Heart left ventricle (tissue), 16 donors: ENCODE measurements around the gene NUP210. TPM values are rescaled to one million over a fixed set of nuclear protein-coding genes. Genes with fewer than 3 reads are reported as not detected.

Source experiments
- ATAC-seq, 4 donors: fragments of 200-7000 bp; cut with Tn5 transposase; one replicate each; pipeline ENCODE4 v1.9.1; 2020 to 2022; ENCODE audit warnings: moderate library complexity in 4 of 4, mild to moderate bottlenecking in 3 of 4, moderate number of reproducible peaks in 1 of 4
- DNase-seq, 5 donors: peaks; one replicate each; pipeline ENCODE4 v3.0.0-alpha.2; 2020
- H3K27ac ChIP-seq, 12 donors: fragments of 200-600 bp; sonication (generic) in 4 of 12; one replicate each; pipeline versions ENCODE4 v1.5.0 to v1.8.0; 2016 to 2022; ENCODE audit warnings: mild to moderate bottlenecking in 2 of 12
- H3K27me3 ChIP-seq, 9 donors: fragments of 200-600 bp; sonication (generic) in 2 of 9; one replicate each; pipeline versions ENCODE4 v1.5.1 to v1.8.0; 2016 to 2022; ENCODE audit warnings: mild to moderate bottlenecking in 3 of 9
- H3K36me3 ChIP-seq, 9 donors: fragments of 200-600 bp; sonication (generic) in 2 of 9; one replicate each; pipeline versions ENCODE4 v1.5.0 to v1.8.0; 2018 to 2022; ENCODE audit warnings: mild to moderate bottlenecking in 2 of 9
- H3K4me1 ChIP-seq, 12 donors: fragments of 200-600 bp; sonication (generic) in 4 of 12; one replicate each; pipeline versions ENCODE4 v1.5.0 to v1.8.0; 2016 to 2022; ENCODE audit warnings: mild to moderate bottlenecking in 3 of 12
- H3K4me3 ChIP-seq, 12 donors: fragments of 200-600 bp; sonication (generic) in 4 of 12; one replicate each; pipeline versions ENCODE4 v1.5.0 to v1.8.0; 2017 to 2022; ENCODE audit warnings: mild to moderate bottlenecking in 9 of 12, moderate library complexity in 4 of 12
- H3K9me3 ChIP-seq, 12 donors: fragments of 200-600 bp; sonication (generic) in 4 of 12; one replicate each; pipeline versions ENCODE4 v1.5.0 to v1.8.0; 2016 to 2022; ENCODE audit warnings: mild to moderate bottlenecking in 1 of 12
- POLR2A ChIP-seq, 2 donors: fragments of 450-650 bp; IDR thresholded peaks; one replicate each; pipeline ENCODE4 v1.6.1; 2017; ENCODE audit warnings: antibody characterized with exemption in 2 of 2, mild to moderate bottlenecking in 2 of 2, moderate library complexity in 2 of 2
- WGBS, 4 donors: extraction: QIAGEN DNeasy Blood & Tissue Kit in 2 of 4; methylation state at CpG; one replicate each; pipeline versions ENCODE4 v1.1.5 to v1.1.7; 2013 to 2018; 5-methylcytosine and 5-hydroxymethylcytosine counted together
- intact Hi-C, 10 donors: fragments of 100-400 bp; cut with DNase I; formaldehyde crosslinking; loops; one replicate each; pipeline versions ENCODE4 v1.11.1 to v1.14.2; 2022
- polyA plus RNA-seq, 2 donors: library from polyadenylated mRNA; stranded (reverse); fragments of 200-250 nt; gene quantifications; one replicate each; pipeline ENCODE4 v1.2.3, GENCODE V29; 2013
- total RNA-seq, 9 donors: library from RNA; depleted of rRNA in 2 of 9; stranded (reverse); fragments of >200 nt in 2 of 9; fragmentation: NEBNext Ultra II Directional in 3 of 9; extraction: Animal tissue kit (Norgen Biotek cat#: 25700) in 3 of 9; gene quantifications; one replicate each; pipeline versions ENCODE4 v1.1.0 to v1.2.4, GENCODE V29; 2016 to 2023
- TF ChIP-seq, protein P1 (sequence below), 12 donors: fragments of 200-600 bp; sonication (generic) in 4 of 12; IDR thresholded peaks; one replicate each; pipeline versions ENCODE4 v1.5.0 to v1.8.0; 2018 to 2022; ENCODE audit warnings: antibody characterized with exemption in 12 of 12, mild to moderate bottlenecking in 5 of 12
- donor health status: ischemic (EF 13 %, LVEDD 7.1; RV severe dilation, severe dysfunction).
- donor health status: healthy with polysubstance abuse.
- donor health status: DM: no; HTN: yes; CAD: no.
- donor health status: DM: no; HTN: no; CAD: no.
- donor health status: ischemic (EF 25% LVEDD 6.9; RV normal size, moderate dysfunction).
- donor health status: ischemic (EF 25% LVEDD 5.7; RV mildly dilated, moderate dysfunction).
- donor health status: healthy.
- donor health status: DM: yes; HTN: yes; CAD: no.
- donor health status: ischemic (EF 35%, LVEDD 5.7; RV mildly dilated, moderate dysfunction).
- donor health status: nonischemic (EF 11% LVEDD 7.7; RV severe dilation, severe dysfunction).
- donor health status: DM: yes; HTN: yes; CAD: no.
- donor health status: PGD.
- donor health status: ischemic (EF 29% LVEDD 5.4; RV normal size, mild dysfunction).
- donor health status: nonischemic (EF 23%, LVEDD 6.1; RV moderate dilation, normal function).

The NUP210 gene
- total and polyA plus RNA-seq, 11 donors: 1.3 to 9.7 (median 2.6) TPM

DNA sequence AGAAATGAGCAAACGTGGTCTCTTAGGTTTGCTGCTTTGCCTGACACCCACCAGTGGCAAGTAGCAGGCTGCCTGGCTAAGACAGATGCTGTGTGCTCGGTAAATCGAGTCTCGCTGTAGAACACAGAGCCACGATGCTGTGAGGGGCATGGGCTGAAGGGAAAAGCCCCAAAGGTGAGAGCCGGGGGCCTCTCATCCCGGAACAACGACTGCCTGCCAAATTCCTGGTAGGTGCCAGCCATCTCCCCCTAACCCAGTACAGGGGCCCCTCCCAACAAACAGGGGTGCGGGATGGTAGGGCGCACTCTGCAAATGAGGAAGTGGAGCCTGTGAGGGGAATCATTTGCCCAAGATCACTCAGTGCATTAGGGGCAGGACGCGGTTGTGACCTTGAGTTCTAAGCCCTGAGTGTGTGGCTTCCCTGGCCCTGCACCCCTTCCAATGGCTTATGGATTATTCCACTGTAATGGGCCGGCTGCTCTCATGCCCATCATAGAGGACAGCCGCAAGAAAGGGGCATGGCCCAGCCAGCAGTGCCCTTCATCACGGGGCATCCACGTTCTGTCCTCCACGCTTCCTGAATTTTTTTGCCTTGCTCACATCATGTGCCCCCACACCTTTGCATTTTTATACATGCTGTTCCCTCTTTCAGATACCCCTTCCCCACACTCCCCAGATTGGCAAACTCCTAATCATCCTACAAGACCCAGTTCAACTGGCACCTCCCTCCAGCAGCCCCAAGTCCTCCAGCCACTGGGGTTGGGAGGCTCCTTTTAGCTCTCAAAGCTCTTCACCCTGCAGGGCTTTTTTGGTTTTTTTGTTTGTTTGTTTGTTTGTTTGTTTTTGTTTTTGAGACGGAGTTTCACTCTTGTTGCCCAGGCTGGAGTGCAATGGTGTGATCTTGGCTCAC is 125.4 kb downstream of the NUP210 start:
- Histone ChIP-seq H3K36me3 (no peaks in the 10 kb centered on the region), H3K4me1 (no peaks in the 10 kb centered on the region), H3K9me3 (no peaks in the 10 kb centered on the region), H3K27me3 (peaks cover 0 to 26% (median 16%) of the 10 kb centered on the region in 9 donors), H3K4me3 (no peak overlapping the region), H3K27ac (no peak overlapping the region)
- intact Hi-C loops: no loop called here
- TF ChIP-seq, protein P1, sequence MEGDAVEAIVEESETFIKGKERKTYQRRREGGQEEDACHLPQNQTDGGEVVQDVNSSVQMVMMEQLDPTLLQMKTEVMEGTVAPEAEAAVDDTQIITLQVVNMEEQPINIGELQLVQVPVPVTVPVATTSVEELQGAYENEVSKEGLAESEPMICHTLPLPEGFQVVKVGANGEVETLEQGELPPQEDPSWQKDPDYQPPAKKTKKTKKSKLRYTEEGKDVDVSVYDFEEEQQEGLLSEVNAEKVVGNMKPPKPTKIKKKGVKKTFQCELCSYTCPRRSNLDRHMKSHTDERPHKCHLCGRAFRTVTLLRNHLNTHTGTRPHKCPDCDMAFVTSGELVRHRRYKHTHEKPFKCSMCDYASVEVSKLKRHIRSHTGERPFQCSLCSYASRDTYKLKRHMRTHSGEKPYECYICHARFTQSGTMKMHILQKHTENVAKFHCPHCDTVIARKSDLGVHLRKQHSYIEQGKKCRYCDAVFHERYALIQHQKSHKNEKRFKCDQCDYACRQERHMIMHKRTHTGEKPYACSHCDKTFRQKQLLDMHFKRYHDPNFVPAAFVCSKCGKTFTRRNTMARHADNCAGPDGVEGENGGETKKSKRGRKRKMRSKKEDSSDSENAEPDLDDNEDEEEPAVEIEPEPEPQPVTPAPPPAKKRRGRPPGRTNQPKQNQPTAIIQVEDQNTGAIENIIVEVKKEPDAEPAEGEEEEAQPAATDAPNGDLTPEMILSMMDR (IDR thresholded peaks at IDR 0.05): no peak
- no peak for TF ChIP-seq POLR2A (IDR thresholded peaks at IDR 0.05)
- ATAC-seq (no peak), DNase-seq (no peak)
- WGBS, 4 donors: 84 to 85% (median 84%) methylated on average over 18 of the region's 18 CpGs

DNA sequence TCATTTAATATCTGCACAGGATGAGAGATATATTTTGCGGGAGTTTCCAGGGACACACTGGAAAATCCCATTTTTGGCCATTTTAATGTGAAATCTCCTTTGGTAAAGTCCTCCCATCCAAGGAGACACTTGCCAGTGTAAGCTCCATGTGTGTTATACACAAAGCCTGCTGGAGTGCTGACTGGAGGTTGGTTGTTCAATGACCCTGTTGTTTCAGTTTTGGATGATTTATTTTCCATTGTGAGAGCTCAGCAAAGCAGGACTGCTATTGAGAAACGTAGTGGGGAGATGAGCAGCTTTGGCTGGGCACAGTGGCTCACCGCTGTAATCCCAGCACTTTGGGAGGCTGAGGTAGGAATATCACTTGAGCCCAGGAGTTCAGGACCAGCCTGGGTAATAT is 127.7 kb downstream of the NUP210 start:
- intact Hi-C loops: no loop called here
- no peak overlapping the region for H3K4me3 ChIP-seq
- 73 to 90% (median 85%) methylated on average over 3 of the region's 3 CpGs for WGBS, 4 donors

DNA sequence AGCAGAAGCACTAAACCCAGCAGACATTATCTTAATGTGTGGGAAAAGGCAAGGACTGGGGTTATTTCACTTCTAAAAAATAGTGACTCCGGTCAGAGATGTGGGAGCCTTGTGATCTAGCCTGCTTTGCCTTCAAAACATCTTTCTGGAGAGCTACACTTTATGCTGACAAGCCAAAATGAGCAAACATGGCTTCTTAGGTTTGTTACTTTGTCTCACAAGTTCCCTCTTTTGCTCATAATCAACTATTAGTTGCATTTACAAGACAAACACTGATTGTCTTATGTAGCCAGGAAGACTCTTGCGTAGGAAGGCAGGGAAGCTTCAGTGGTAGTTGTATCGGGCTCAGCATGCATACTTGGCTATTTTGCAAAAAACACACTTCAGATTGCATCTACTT is 129.2 kb downstream of the NUP210 start:
- peaks cover 0 to 11% (median 2%) of the 10 kb centered on the region in 12 donors for H3K9me3 ChIP-seq
- H3K27ac ChIP-seq: no peak overlapping the region
- TF ChIP-seq POLR2A (IDR thresholded peaks at IDR 0.05): no peak
- TF ChIP-seq, protein P1 (IDR thresholded peaks at IDR 0.05): no peak
- intact Hi-C loops: no loop called here
- no peak for ATAC-seq
- no peaks in the 10 kb centered on the region for H3K4me1 ChIP-seq
- DNase-seq: no peak
- WGBS, 4 donors: 69 to 88% (median 82%) methylated on average over 3 of the region's 3 CpGs
- H3K27me3 ChIP-seq: peaks cover 0 to 29% (median 6%) of the 10 kb centered on the region in 9 donors
- no peaks in the 10 kb centered on the region for H3K36me3 ChIP-seq
- no peak overlapping the region for H3K4me3 ChIP-seq

More for the DNA sequence above, 127.7 kb downstream of the NUP210 start:
- H3K36me3 ChIP-seq: no peaks in the 10 kb centered on the region
- DNase-seq (no peak), ATAC-seq (no peak)
- no peaks in the 10 kb centered on the region for H3K4me1 ChIP-seq
- H3K27ac ChIP-seq: no peak overlapping the region
- H3K9me3 ChIP-seq: peaks cover 0 to under 1% (median 0%) of the 10 kb centered on the region in 12 donors
- TF ChIP-seq, protein P1 (IDR thresholded peaks at IDR 0.05): no peak
- TF ChIP-seq POLR2A (IDR thresholded peaks at IDR 0.05): no peak
- H3K27me3 ChIP-seq: peaks cover 0 to 30% (median 15%) of the 10 kb centered on the region in 9 donors

DNA sequence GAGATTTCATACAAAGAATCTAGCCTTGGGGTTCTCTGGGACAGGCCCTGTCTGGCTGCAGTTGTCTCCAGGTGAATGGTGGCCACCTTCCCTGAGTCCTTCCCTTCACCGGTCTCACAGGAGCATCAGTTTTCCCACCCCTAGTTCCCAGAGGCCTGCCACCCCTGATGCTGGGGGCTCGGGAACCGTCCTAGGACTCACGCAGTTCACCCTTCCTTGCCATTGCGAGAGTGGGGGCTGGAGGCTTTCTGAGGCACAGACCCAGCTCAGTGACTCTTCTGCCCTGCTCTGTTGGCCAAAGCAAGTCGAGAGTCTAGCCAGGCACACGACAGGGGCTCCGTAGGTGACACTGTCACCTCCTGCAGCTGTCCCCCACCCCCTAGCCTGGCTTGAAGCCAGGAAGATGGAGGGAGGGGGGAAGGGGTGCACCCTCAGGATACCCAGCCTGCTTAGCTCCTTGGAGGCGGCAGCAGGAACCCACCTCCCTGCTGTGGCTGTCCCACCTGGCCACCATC is 130.3 kb downstream of the NUP210 start:
- DNase-seq: peak in 1 of 5 donors; percentile 26
- H3K27ac ChIP-seq: no peak overlapping the region
- no peak overlapping the region for H3K4me3 ChIP-seq
- intact Hi-C loops: loop anchor here in 4 of 10 donors (10.0 kb wide), 3 partner anchors 65 to 195 kb away; no protein-coding TSS in a partner anchor
- no peaks in the 10 kb centered on the region for H3K4me1 ChIP-seq
- no peak for ATAC-seq
- no peaks in the 10 kb centered on the region for H3K36me3 ChIP-seq
- TF ChIP-seq POLR2A (IDR thresholded peaks at IDR 0.05): no peak
- TF ChIP-seq, protein P1 (IDR thresholded peaks at IDR 0.05): no peak
- peaks cover 0 to 11% (median 2%) of the 10 kb centered on the region in 12 donors for H3K9me3 ChIP-seq
- WGBS, 4 donors: 79 to 88% (median 81%) methylated on average over 7 to 9 of the region's 9 CpGs
- H3K27me3 ChIP-seq: peaks cover 0 to 33% (median 12%) of the 10 kb centered on the region in 9 donors
